HEK293 (cell line): ENCODE results near the gene ADAMTS8.

ENCODE experiments used
- CTCF ChIP-seq: fragments of 450-650 bp; formaldehyde crosslinking; IDR thresholded peaks from 2 replicates; pipeline ENCODE4 v1.5.1; 2016; ENCODE audit warnings: missing biosample characterization, missing genetic modification characterization
- GLI4 ChIP-seq: fragments of 450-650 bp; formaldehyde crosslinking; IDR thresholded peaks from 2 replicates; pipeline ENCODE4 v1.5.1; 2016; ENCODE audit warnings: missing biosample characterization, missing genetic modification characterization
- MZF1 ChIP-seq: fragments of 450-650 bp; formaldehyde crosslinking; IDR thresholded peaks from 2 replicates; pipeline ENCODE4 v1.5.1; 2017; ENCODE audit warnings: missing biosample characterization, missing genetic modification characterization, borderline replicate concordance
- TCF7L2 ChIP-seq: IDR thresholded peaks from 2 replicates; pipeline ENCODE4 v1.6.1; 2011; ENCODE audit warnings: low read depth, mild to moderate bottlenecking, inconsistent platforms, low read length, moderate library complexity, borderline replicate concordance
- YY1 ChIP-seq: fragments of 450-650 bp; formaldehyde crosslinking; IDR thresholded peaks from 2 replicates; pipeline ENCODE4 v1.5.1; 2018; ENCODE audit warnings: missing biosample characterization, missing genetic modification characterization
- ZNF114 ChIP-seq: fragments of 450-650 bp; formaldehyde crosslinking; IDR thresholded peaks from 2 replicates; pipeline ENCODE4 v1.5.0; 2017; ENCODE audit warnings: missing biosample characterization, missing genetic modification characterization
- ZNF18 ChIP-seq: fragments of 450-650 bp; formaldehyde crosslinking; IDR thresholded peaks from 2 replicates; pipeline ENCODE4 v1.5.1; 2016; ENCODE audit warnings: missing biosample characterization, missing genetic modification characterization
- ZNF48 ChIP-seq: fragments of 450-650 bp; formaldehyde crosslinking; IDR thresholded peaks from 2 replicates; pipeline ENCODE4 v1.5.1; 2016; ENCODE audit warnings: missing biosample characterization, missing genetic modification characterization
- ZNF785 ChIP-seq: fragments of 450-650 bp; formaldehyde crosslinking; IDR thresholded peaks from 2 replicates; pipeline ENCODE4 v1.5.1; 2016; ENCODE audit warnings: missing biosample characterization, missing genetic modification characterization
- ZNF843 ChIP-seq: fragments of 450-650 bp; formaldehyde crosslinking; IDR thresholded peaks from 2 replicates; pipeline ENCODE4 v1.5.1; 2016; ENCODE audit warnings: missing biosample characterization, missing genetic modification characterization

- no peak for TF ChIP-seq ZNF785
- TF ChIP-seq ZNF48 (tag by site-specific recombination): no peak
- TF ChIP-seq ZNF843 (tag by site-specific recombination): no peak
- TF ChIP-seq TCF7L2: no peak
- TF ChIP-seq CTCF (tag by site-specific recombination): no peak
- TF ChIP-seq MZF1 (tag by site-specific recombination): no peak
- no peak for TF ChIP-seq ZNF18
- TF ChIP-seq GLI4: no peak
- no peak for TF ChIP-seq YY1 (tag by site-specific recombination)
- no peak for TF ChIP-seq ZNF114
Measured at GRCh38 chr11:130462101-130462885, 33.9 kb upstream of the ADAMTS8 start.
